ENCODE data around the gene ANKLE2. TPM values are rescaled to one million over a fixed set of nuclear protein-coding genes. Genes with fewer than 3 reads are reported as not detected.
"Not testable (repeated sequence)": the region's sequence is repeated elsewhere in the genome, so short reads cannot be mapped to it uniquely, and the experiment has no call there.

Gene ANKLE2
- total RNA-seq, 2 donors from 2014 or later: 33.7 to 41.8 TPM

DNA sequence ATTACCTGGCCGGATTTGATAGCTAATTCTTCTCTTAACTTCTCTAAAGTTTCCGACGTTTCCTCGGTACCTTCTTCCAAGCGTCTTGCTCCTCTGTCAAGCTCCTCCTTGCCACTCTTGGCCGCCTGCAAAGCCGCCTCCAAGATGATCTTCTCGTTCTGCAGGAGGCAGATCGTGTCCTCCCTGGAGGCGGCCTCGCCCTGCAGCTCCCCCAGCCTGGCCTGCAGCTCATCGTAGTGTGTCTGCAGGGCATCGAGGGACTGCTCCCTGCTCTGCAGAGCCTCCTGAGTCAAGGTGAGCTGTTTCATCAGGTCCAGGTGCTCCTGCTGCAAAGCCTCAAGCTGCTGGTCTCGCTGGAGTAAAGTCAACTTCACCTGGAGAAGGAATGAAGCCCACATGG is 34.2 kb upstream of the ANKLE2 start:
- H3K27ac ChIP-seq: no peak overlapping the region
- intact Hi-C loops (cut with DNase I): no loop called here
- H3K9me3 ChIP-seq: no peaks in the 10 kb centered on the region
- H3K27me3 ChIP-seq: no peaks in the 10 kb centered on the region
- peaks cover 31% of the 10 kb centered on the region for H3K36me3 ChIP-seq
- no peak for DNase-seq
- TF ChIP-seq, protein P1, sequence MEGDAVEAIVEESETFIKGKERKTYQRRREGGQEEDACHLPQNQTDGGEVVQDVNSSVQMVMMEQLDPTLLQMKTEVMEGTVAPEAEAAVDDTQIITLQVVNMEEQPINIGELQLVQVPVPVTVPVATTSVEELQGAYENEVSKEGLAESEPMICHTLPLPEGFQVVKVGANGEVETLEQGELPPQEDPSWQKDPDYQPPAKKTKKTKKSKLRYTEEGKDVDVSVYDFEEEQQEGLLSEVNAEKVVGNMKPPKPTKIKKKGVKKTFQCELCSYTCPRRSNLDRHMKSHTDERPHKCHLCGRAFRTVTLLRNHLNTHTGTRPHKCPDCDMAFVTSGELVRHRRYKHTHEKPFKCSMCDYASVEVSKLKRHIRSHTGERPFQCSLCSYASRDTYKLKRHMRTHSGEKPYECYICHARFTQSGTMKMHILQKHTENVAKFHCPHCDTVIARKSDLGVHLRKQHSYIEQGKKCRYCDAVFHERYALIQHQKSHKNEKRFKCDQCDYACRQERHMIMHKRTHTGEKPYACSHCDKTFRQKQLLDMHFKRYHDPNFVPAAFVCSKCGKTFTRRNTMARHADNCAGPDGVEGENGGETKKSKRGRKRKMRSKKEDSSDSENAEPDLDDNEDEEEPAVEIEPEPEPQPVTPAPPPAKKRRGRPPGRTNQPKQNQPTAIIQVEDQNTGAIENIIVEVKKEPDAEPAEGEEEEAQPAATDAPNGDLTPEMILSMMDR (IDR thresholded peaks at IDR 0.05): no peak
- no peak overlapping the region for H3K9ac ChIP-seq (ENCODE audit: low read depth in 2 of 2, low read length in 2 of 2)
- H3K4me3 ChIP-seq: no peak overlapping the region
- H3K4me1 ChIP-seq: no peaks in the 10 kb centered on the region

DNA sequence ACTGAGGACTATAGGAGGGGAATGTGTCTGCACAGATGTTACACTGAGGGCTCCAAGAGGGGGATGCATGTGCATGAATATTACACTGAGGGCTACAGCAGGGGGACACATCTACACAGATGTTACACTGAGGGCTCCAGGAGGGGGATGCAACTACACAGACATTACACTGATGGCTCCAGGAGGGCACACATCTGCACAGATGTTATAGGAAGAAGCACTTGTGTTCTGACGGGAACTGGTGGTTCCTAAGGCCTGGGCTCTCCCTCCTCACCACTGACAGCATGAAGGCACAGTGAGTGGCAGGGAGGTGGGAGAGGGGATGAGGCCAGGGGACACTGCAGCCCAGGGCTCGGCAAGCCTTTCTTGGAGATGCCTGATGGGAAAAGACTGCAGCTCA is 30.3 kb upstream of the ANKLE2 start:
- H3K27ac ChIP-seq; H3K4me1 ChIP-seq; H3K4me3 ChIP-seq; intact Hi-C loops (cut with DNase I); H3K9me3 ChIP-seq; H3K27me3 ChIP-seq; DNase-seq; H3K9ac ChIP-seq (ENCODE audit: low read depth in 2 of 2, low read length in 2 of 2): not testable (repeated sequence)
- H3K36me3 ChIP-seq: peaks cover 33% of the 10 kb centered on the region

DNA sequence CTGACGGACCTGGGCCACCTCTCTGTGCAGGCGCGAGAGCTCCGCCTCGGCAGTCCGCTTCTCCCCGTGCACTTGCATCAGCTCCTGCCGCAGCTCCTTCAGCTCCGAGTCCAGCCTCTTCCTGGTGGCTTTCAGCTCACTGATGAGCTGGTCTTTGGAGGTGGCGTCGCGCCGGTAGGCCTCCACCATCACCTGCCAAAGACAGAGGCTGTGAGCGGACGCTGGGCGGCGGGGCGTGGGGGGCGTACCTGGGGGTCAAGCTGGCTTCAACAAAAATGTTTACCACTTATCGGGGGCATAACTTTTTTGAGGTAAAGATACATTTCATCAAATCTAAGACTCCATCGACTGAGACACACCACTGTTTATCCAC is 27.5 kb upstream of the ANKLE2 start:
- Histone ChIP-seq H3K4me1 (no peaks in the 10 kb centered on the region), H3K36me3 (peaks cover 16% of the 10 kb centered on the region), H3K27me3 (no peaks in the 10 kb centered on the region), H3K9me3 (no peaks in the 10 kb centered on the region), H3K27ac (no peak overlapping the region), H3K9ac (ENCODE audit: low read depth in 2 of 2, low read length in 2 of 2) (no peak overlapping the region), H3K4me3 (no peak overlapping the region)
- no peak for DNase-seq
- intact Hi-C loops (cut with DNase I): no loop called here
- TF ChIP-seq, protein P1 (IDR thresholded peaks at IDR 0.05): no peak

DNA sequence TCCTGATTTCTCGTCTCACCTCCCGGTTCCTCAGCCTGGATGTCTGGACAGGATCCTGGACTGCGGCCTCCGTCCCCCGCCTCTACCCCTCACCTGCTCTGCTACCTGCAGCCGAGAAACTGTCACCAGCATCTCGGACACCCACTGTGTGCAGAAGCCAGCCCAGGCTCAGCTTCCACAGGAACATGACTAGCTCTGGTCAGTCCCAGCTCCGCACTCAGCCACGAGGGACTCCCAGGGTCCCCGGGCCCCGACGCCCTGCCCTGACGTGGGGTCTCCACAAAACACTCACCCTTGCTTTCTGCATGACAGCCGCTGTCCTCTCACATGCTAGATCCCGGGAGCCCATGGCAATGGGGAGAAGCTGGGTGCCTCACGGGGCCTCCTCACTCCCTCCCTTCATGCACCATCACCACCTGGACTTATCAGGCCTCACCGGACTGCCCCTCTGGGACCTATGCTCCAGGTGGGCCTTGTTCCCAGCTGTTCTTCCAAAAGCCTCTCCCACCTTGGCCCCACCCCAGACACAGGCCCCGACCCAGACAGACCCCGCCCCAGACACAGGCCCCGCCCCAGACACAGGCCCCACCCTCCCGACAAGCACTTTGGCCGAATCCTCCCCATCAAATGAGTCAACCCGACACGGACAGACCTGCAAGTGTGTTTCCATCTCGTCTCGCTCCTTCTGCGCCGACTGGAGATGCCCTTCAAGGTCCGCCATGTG is 26.9 kb upstream of the ANKLE2 start:
- Histone ChIP-seq H3K9ac (ENCODE audit: low read depth in 2 of 2, low read length in 2 of 2) (no peak overlapping the region), H3K9me3 (no peaks in the 10 kb centered on the region), H3K4me1 (no peaks in the 10 kb centered on the region), H3K36me3 (peaks cover 18% of the 10 kb centered on the region), H3K27me3 (no peaks in the 10 kb centered on the region), H3K4me3 (no peak overlapping the region), H3K27ac (no peak overlapping the region)
- no peak for DNase-seq
- TF ChIP-seq, protein P1 (IDR thresholded peaks at IDR 0.05): no peak
- intact Hi-C loops (cut with DNase I): no loop called here

DNA sequence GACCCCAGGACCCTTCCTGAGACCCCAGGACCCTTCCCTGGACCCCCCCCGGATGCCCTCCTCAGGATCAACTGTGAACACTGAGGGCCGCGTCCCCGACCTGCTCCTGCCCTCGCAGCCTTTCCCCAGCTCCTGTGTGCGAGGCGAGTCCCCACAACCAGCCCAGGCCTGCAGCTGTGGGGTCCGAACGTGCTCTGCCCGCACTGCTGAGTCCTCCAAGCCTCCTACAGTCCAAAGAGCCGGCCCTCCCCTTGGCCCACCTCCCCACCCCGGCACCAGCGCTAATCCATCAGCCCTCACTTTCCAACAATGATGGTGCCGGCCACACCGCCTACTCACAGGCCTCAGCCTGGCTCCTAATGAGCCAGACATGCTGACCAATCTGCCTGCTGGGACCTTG is 26.2 kb upstream of the ANKLE2 start:
- H3K4me3 ChIP-seq: no peak overlapping the region
- intact Hi-C loops (cut with DNase I): no loop called here
- H3K27me3 ChIP-seq: no peaks in the 10 kb centered on the region
- H3K4me1 ChIP-seq: no peaks in the 10 kb centered on the region
- TF ChIP-seq, protein P1 (IDR thresholded peaks at IDR 0.05): no peak
- H3K36me3 ChIP-seq: peaks cover 18% of the 10 kb centered on the region
- no peaks in the 10 kb centered on the region for H3K9me3 ChIP-seq
- no peak overlapping the region for H3K27ac ChIP-seq
- H3K9ac ChIP-seq (ENCODE audit: low read depth in 2 of 2, low read length in 2 of 2): no peak overlapping the region
- no peak for DNase-seq

DNA sequence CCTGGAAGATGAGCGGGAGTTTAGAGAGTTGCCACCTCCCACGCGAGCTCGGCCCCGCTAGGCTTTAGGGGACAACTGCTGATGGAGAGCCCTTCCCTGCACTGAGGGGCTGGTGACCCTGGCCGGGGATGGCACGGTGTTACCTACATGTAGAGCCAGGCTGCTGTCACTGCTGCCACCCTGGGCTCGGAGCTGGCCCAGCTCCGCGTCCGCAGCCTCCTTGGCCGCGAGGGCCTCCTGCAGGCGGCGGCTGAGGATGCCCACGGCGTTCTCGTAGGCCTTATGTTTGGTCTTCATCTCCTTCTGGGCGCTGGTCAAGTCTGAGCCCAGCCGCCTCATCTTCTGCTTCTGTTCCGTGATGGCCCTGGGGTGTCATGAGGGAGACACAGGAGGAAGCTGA is 24.6 kb upstream of the ANKLE2 start:
- TF ChIP-seq, protein P1 (IDR thresholded peaks at IDR 0.05): no peak
- intact Hi-C loops (cut with DNase I): no loop called here
- no peak overlapping the region for H3K4me3 ChIP-seq
- no peak overlapping the region for H3K27ac ChIP-seq
- peaks cover 26% of the 10 kb centered on the region for H3K36me3 ChIP-seq
- no peaks in the 10 kb centered on the region for H3K9me3 ChIP-seq
- no peaks in the 10 kb centered on the region for H3K27me3 ChIP-seq
- H3K4me1 ChIP-seq: no peaks in the 10 kb centered on the region
- H3K9ac ChIP-seq (ENCODE audit: low read depth in 2 of 2, low read length in 2 of 2): no peak overlapping the region
- DNase-seq: no peak

Data from colonic mucosa (tissue), 4 donors.